ENCODE measurements around the gene BTBD17.

GRCh38 chr17:74372426-74372825 lies 10.8 kb upstream of the BTBD17 start:
- no peak for TF ChIP-seq CTCF (IDR thresholded peaks at IDR 0.05)
- no peak for TF ChIP-seq EP300 (IDR thresholded peaks at IDR 0.05)
